Peyer's patch (tissue), 4 donors: ENCODE results near the gene CSNK1G1. TPM values are rescaled to one million over a fixed set of nuclear protein-coding genes. Genes with fewer than 3 reads are reported as not detected.

Source experiments
- DNase-seq, 3 donors: peaks; one replicate each; pipeline ENCODE4 v3.0.0-alpha.2; 2017 to 2019
- H3K27ac ChIP-seq, 4 donors: fragments of 200-600 bp; sonication (generic); one replicate each; pipeline ENCODE4 v1.5.1; 2016 to 2019
- H3K27me3 ChIP-seq, 2 donors: fragments of 200-600 bp; sonication (generic); one replicate each; pipeline ENCODE4 v1.5.1; 2019
- H3K36me3 ChIP-seq, 3 donors: fragments of 200-600 bp; sonication (generic); one replicate each; pipeline ENCODE4 v1.5.1; 2016 to 2019
- H3K4me1 ChIP-seq, 4 donors: fragments of 200-600 bp; sonication (generic); one replicate each; pipeline ENCODE4 v1.5.1; 2016 to 2019
- H3K4me3 ChIP-seq, 4 donors: fragments of 200-600 bp; sonication (generic); 1 replicate in 3 of 4; 2 replicates in 1 of 4; pipeline ENCODE4 v1.5.1; 2016 to 2019; ENCODE audit warnings: mild to moderate bottlenecking in 1 of 4
- H3K9me3 ChIP-seq, 4 donors: fragments of 200-600 bp; sonication (generic); one replicate each; pipeline ENCODE4 v1.5.1; 2016 to 2019; ENCODE audit warnings: mild to moderate bottlenecking in 1 of 4
- CTCF ChIP-seq, 6 experiments: fragments of 450-650 bp in 4 of 6; fragments of 200-600 bp in 2 of 6; sonication (generic) in 1 of 6; IDR thresholded peaks; one replicate each; pipeline ENCODE4 v1.5.1; 2017 to 2019; ENCODE audit warnings: antibody characterized with exemption in 6 of 6, mild to moderate bottlenecking in 3 of 6, moderate library complexity in 1 of 6
- POLR2A ChIP-seq, 2 donors: fragments of 450-650 bp; IDR thresholded peaks; one replicate each; pipeline ENCODE4 v1.5.1; 2017; ENCODE audit warnings: antibody characterized with exemption in 2 of 2, mild to moderate bottlenecking in 2 of 2, moderate library complexity in 2 of 2
- total RNA-seq, 4 donors: library from RNA; depleted of rRNA; stranded (reverse); fragments of >200 nt; gene quantifications; one replicate each; pipeline ENCODE4 v1.1.0, GENCODE V29; 2016

CSNK1G1 gene
- total RNA-seq, 4 donors from 2014 or later: 12.3 to 36.5 (median 24.2) TPM

DNA sequence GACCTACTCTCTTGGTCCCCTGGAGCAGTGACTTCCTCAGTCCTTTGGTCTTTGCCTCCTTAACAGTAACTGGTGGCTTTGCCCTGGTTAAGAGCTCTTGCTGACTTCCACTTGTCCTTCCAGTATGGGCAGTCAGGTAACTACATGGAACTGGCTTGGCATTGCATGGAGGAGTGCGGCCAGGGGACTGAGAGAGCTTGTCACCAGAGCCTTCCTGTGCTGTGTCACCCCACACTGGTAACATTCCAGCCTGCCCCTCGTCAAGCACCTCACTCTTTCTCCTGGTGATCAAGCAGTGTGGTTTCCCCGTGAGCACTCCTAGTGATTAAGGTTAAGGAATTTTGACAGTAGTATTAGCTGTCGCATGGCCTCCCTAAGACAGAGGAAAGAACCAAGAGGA is 223.8 kb downstream of the CSNK1G1 start:
- H3K27me3 ChIP-seq: no peaks in the 10 kb centered on the region
- no peaks in the 10 kb centered on the region for H3K4me1 ChIP-seq
- H3K9me3 ChIP-seq: no peaks in the 10 kb centered on the region
- no peak overlapping the region for H3K27ac ChIP-seq
- H3K36me3 ChIP-seq: peaks cover 0 to 99% (median 0%) of the 10 kb centered on the region in 3 donors
- no peak overlapping the region for H3K4me3 ChIP-seq
- no peak for DNase-seq
- TF ChIP-seq CTCF (IDR thresholded peaks at IDR 0.05): no peak
- TF ChIP-seq POLR2A (IDR thresholded peaks at IDR 0.05): no peak

- Histone ChIP-seq H3K36me3 (peaks cover 0 to 99% (median 0%) of the 10 kb centered on the region in 3 donors), H3K4me1 (no peaks in the 10 kb centered on the region)
- TF ChIP-seq POLR2A (IDR thresholded peaks at IDR 0.05) (no peak), CTCF (IDR thresholded peaks at IDR 0.05) (no peak)
These were observed 224.4 kb downstream of the CSNK1G1 start for GRCh38 chr15:64131547-64131946.

DNA sequence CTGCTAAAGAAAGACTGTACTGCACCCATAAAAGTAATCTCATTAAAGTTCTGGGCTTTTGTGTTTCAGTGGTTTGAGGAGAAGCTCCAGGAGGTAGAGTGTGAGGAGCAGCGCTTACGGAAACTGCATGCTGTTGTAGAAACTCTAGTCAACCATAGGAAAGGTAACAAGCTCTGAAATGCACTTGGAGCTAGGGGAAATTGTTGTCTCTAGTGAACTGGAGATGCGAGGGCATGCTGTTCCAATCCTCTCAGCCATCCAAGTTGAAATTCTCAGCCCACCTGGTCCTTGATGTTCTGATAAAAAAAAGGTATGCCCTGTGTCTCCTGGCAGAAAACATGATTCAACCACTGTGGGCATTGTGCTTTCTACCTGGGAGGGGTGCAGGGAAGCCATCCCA is 225.8 kb downstream of the CSNK1G1 start:
- H3K9me3 ChIP-seq: no peaks in the 10 kb centered on the region
- H3K36me3 ChIP-seq: peaks cover 0 to 98% (median 0%) of the 10 kb centered on the region in 3 donors
- DNase-seq: no peak

More at GRCh38 chr15:64131547-64131946, 224.4 kb downstream of the CSNK1G1 start:
- DNase-seq: no peak
- Histone ChIP-seq H3K9me3 (no peaks in the 10 kb centered on the region), H3K27ac (no peak overlapping the region), H3K4me3 (no peak overlapping the region), H3K27me3 (no peaks in the 10 kb centered on the region)

DNA sequence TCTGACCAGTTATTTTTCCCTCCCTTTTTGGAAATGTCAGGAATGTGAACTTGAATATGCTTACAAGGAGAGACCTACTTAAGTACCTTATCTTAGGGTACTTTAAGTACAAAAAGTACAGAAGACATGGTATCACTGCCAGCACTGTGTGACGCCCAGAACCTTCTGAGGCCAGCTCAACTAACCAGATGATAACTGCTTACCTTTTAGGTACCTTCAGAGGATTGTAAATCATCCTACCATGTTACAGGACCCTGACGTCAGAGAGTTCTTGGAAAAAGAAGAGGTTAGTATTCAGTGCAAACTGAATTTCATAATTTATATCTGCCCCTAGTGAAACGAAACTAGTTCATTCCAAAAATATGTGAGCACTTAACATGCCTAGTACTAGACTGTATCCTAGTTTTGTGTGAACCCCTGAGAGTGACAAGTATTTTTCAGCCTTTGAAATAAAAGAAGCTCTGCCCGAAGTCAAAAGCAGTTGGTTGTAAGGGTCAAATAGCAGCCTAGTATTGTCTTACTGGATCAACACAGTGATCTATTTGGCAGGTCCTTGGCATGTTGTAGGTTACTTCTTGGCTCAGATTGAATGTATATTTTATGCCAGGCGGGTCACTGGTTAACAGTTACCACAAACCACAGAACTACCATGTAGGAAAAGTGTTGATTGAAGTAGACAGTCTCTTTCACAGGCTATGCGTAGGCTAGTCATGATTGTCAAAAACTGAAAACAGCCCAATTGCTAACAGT is 228.3 kb downstream of the CSNK1G1 start:
- peaks cover 0 to 99% (median 0%) of the 10 kb centered on the region in 3 donors for H3K36me3 ChIP-seq
- no peaks in the 10 kb centered on the region for H3K9me3 ChIP-seq
- no peak overlapping the region for H3K4me3 ChIP-seq
- no peaks in the 10 kb centered on the region for H3K27me3 ChIP-seq
- TF ChIP-seq CTCF (IDR thresholded peaks at IDR 0.05): no peak
- TF ChIP-seq POLR2A (IDR thresholded peaks at IDR 0.05): no peak
- DNase-seq: no peak
- H3K27ac ChIP-seq: no peak overlapping the region
- no peaks in the 10 kb centered on the region for H3K4me1 ChIP-seq

More for the DNA sequence above, 225.8 kb downstream of the CSNK1G1 start:
- Histone ChIP-seq H3K4me1 (no peaks in the 10 kb centered on the region), H3K27ac (no peak overlapping the region), H3K27me3 (no peaks in the 10 kb centered on the region), H3K4me3 (no peak overlapping the region)
- TF ChIP-seq POLR2A (IDR thresholded peaks at IDR 0.05): no peak

DNA sequence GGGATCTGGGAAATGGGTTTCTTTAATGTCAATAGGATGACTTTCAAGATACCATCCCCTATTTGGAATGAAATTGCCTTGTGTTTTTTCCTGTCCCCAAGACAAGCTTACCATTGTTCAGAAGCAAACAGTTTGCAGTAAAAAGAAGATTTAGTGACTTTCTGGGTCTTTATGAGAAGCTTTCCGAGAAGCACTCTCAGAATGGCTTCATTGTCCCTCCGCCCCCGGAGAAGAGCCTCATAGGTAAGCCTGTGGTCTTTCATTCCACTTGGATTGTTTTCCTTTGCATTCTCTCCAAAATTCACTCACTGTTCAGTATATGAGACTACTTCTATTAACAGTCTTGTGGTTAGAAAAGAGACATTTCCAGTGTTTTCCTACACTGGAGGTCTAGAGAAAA is 230.0 kb downstream of the CSNK1G1 start:
- TF ChIP-seq POLR2A (IDR thresholded peaks at IDR 0.05): no peak
- no peak for TF ChIP-seq CTCF (IDR thresholded peaks at IDR 0.05)
- H3K27me3 ChIP-seq: no peaks in the 10 kb centered on the region
- DNase-seq: no peak
- H3K4me3 ChIP-seq: no peak overlapping the region
- H3K27ac ChIP-seq: no peak overlapping the region
- H3K9me3 ChIP-seq: no peaks in the 10 kb centered on the region
- H3K4me1 ChIP-seq: no peaks in the 10 kb centered on the region
- peaks cover 0 to 97% (median 0%) of the 10 kb centered on the region in 3 donors for H3K36me3 ChIP-seq

DNA sequence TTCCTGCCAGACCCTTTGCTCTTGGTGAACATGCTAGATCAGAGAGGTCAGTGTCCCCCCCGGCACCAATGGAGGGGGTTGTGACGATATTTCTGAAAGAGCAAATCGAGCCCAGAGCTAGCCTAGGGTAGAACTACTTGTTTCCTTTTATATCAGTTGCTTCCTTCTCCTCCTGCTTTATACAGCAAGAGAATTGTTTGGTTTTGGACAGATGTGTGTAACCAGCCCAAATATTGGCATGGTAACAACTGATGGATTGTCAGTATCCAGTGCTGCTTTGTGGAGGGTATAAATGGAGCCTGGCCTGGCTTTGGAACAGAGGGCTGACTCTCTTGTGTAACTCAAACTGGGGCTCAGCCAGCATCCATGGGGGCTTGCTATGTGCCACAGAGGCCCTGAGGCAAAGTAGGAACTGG is 233.0 kb downstream of the CSNK1G1 start:
- Histone ChIP-seq H3K27me3 (no peaks in the 10 kb centered on the region), H3K36me3 (peaks cover 0 to 95% (median 0%) of the 10 kb centered on the region in 3 donors), H3K9me3 (no peaks in the 10 kb centered on the region), H3K27ac (no peak overlapping the region), H3K4me3 (no peak overlapping the region), H3K4me1 (no peaks in the 10 kb centered on the region)
- no peak for TF ChIP-seq CTCF (IDR thresholded peaks at IDR 0.05)
- no peak for TF ChIP-seq POLR2A (IDR thresholded peaks at IDR 0.05)
- no peak for DNase-seq
